DND-41 (cell line): ENCODE data around the gene BTN3A1.
"Not testable (repeated sequence)": the region's sequence is repeated elsewhere in the genome, so short reads cannot be mapped to it uniquely, and the experiment has no call there.

Experiments
- ATAC-seq: fragments of 200-7000 bp; cut with Tn5 transposase; 3 replicates; pipeline ENCODE4 v1.9.1; 2021; ENCODE audit warnings: low read depth; ENCODE audit not compliant: insufficient read depth
- DNase-seq: peaks from one replicate; pipeline ENCODE4 v3.0.0-alpha.2; 2020
- H2AFZ ChIP-seq: 2 replicates; pipeline ENCODE4 v1.6.0; 2012; ENCODE audit warnings: low read depth, low read length
- H3K27ac ChIP-seq: 2 replicates; pipeline ENCODE4 v1.5.1; 2012; ENCODE audit warnings: low read length, inconsistent platforms
- H3K27me3 ChIP-seq: fragments of 200-600 bp; sonication (generic); 2 replicates; pipeline ENCODE4 v1.6.0; 2012; ENCODE audit warnings: low read length, mild to moderate bottlenecking, inconsistent platforms; ENCODE audit not compliant: insufficient read depth, poor library complexity
- H3K36me3 ChIP-seq: 2 replicates; pipeline ENCODE4 v1.5.1; 2012; ENCODE audit warnings: low read length, inconsistent platforms; ENCODE audit not compliant: insufficient read depth
- H3K4me1 ChIP-seq: 2 replicates; pipeline ENCODE4 v1.5.1; 2012; ENCODE audit warnings: mild to moderate bottlenecking, low read length; ENCODE audit not compliant: insufficient read depth
- H3K4me2 ChIP-seq: 2 replicates; pipeline ENCODE4 v1.6.0; 2012; ENCODE audit warnings: mild to moderate bottlenecking, moderate library complexity, low read length, inconsistent platforms; ENCODE audit not compliant: insufficient read depth
- H3K4me3 ChIP-seq, 2 experiments: fragments of 200-600 bp in 1 of 2; shearing (Covaris generic) in 1 of 2; 2 replicates each; pipeline ENCODE4 v1.5.1; 2012 to 2016; ENCODE audit warnings: inconsistent platforms in 2 of 2, low read length in 2 of 2, mild to moderate bottlenecking in 2 of 2, low read depth in 1 of 2, moderate library complexity in 1 of 2
- H3K79me2 ChIP-seq: 2 replicates; pipeline ENCODE4 v1.6.0; 2012; ENCODE audit warnings: low read length, inconsistent platforms; ENCODE audit not compliant: insufficient read depth
- H3K9ac ChIP-seq: 2 replicates; pipeline ENCODE4 v1.6.0; 2012; ENCODE audit warnings: low read depth, mild to moderate bottlenecking, inconsistent platforms, low read length, moderate library complexity
- H3K9me3 ChIP-seq: 2 replicates; pipeline ENCODE4 v1.5.1; 2012; ENCODE audit warnings: low read length, moderate library complexity, mild to moderate bottlenecking, inconsistent platforms; ENCODE audit not compliant: insufficient read depth, severe bottlenecking
- H4K20me1 ChIP-seq: 2 replicates; pipeline ENCODE4 v1.6.0; 2012; ENCODE audit warnings: low read length; ENCODE audit not compliant: insufficient read depth
- EZH2 ChIP-seq: IDR thresholded peaks from 3 replicates; pipeline ENCODE4 v1.6.1; 2012; ENCODE audit warnings: borderline replicate concordance, low read depth, mild to moderate bottlenecking, moderate library complexity, low read length, inconsistent platforms; ENCODE audit not compliant: severe bottlenecking
- TF ChIP-seq, protein P1 (sequence below): IDR thresholded peaks from 2 replicates; pipeline ENCODE4 v1.5.1; 2012; ENCODE audit warnings: borderline replicate concordance, low read length, moderate library complexity, mild to moderate bottlenecking; ENCODE audit not compliant: poor library complexity, severe bottlenecking; ENCODE audit errors: extremely low read depth

The BTN3A1 gene

DNA sequence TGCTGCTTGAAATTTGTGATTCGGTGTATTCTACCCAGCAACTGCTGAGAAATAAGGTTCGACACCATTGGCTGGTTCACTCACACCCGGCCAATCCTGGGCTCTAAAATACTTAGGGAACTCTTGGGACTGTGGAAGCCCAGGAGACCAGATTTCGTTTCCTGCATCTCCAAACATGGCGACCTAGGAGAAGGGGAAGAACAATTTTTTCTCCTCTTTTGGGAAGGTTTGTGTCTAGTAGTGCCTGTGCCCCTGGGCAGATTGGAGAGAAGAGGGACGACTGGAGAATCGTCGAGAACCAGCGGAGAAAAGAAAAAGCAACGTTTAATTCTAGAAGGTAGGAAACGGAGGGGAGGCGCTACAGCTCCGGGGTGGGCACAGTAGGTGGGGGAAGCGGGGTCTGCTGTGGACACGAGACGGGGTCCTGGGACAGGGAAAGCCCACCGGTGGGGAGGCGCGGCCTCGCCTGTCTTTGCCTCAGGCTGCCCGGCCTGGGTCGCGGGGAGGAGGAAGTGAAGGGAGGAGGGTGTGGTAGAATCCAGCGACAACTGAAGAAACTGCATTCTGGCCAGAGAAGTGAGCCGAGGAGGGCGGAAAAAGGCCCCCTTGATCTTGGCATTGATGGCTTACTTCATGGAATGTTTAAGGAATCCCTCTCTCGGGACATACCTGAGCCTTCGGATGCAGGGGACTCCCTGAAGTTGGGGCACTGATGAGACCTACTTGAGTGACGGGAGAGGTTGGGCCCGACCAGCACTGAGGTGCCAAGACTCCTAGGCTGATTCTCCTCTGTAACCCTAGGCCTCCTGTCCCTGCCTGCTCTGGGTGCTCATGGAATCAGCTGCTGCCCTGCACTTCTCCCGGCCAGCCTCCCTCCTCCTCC lies 56.0 kb downstream of the BTN3A1 start, which contains the start of gene BTN2A1:
Gene BTN2A1, plus strand, starts transcription at position 150 of the 883 bp plus-strand sequence. Its CDS starts 682 bp downstream, at position 832.
- Histone ChIP-seq H3K4me1 (peaks cover 43% of the 10 kb centered on the region), H3K36me3 (peaks cover 41% of the 10 kb centered on the region), H3K27me3 (no peaks in the 10 kb centered on the region), H3K79me2 (peaks cover 48% of the 10 kb centered on the region), H3K4me2 (peak within 1 kb of the TSS; percentile 91), H2AFZ (peak within 1 kb of the TSS; percentile 92), H3K9me3 (no peaks in the 10 kb centered on the region), H3K27ac (peak within 1 kb of the TSS; percentile 96), H3K4me3 (peak within 1 kb of the TSS; percentile 81 to 92), H4K20me1 (peaks cover 9% of the 10 kb centered on the region), H3K9ac (peak within 1 kb of the TSS; percentile 86)
- DNase-seq (peak; percentile 83), ATAC-seq (peak; percentile 98)
- no peak for TF ChIP-seq EZH2
- TF ChIP-seq, protein P1, sequence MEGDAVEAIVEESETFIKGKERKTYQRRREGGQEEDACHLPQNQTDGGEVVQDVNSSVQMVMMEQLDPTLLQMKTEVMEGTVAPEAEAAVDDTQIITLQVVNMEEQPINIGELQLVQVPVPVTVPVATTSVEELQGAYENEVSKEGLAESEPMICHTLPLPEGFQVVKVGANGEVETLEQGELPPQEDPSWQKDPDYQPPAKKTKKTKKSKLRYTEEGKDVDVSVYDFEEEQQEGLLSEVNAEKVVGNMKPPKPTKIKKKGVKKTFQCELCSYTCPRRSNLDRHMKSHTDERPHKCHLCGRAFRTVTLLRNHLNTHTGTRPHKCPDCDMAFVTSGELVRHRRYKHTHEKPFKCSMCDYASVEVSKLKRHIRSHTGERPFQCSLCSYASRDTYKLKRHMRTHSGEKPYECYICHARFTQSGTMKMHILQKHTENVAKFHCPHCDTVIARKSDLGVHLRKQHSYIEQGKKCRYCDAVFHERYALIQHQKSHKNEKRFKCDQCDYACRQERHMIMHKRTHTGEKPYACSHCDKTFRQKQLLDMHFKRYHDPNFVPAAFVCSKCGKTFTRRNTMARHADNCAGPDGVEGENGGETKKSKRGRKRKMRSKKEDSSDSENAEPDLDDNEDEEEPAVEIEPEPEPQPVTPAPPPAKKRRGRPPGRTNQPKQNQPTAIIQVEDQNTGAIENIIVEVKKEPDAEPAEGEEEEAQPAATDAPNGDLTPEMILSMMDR: peak; percentile 24

- H3K9ac ChIP-seq: peak overlapping the region; percentile 86
- peak overlapping the region in 1 of 2 experiments; percentile 81; a peak in 2 of 4 replicates for H3K4me3 ChIP-seq
- peak overlapping the region; percentile 91 for H3K4me2 ChIP-seq
- no peaks in the 10 kb centered on the region for H3K27me3 ChIP-seq
- no peaks in the 10 kb centered on the region for H3K9me3 ChIP-seq
- H3K27ac ChIP-seq: peak overlapping the region; percentile 40; the same call in 1 of the 2 replicates
- H3K4me1 ChIP-seq: peaks cover 43% of the 10 kb centered on the region
- no peak overlapping the region for H2AFZ ChIP-seq
- H3K36me3 ChIP-seq: peaks cover 53% of the 10 kb centered on the region
- TF ChIP-seq, protein P1: no peak
- TF ChIP-seq EZH2: no peak
- H3K79me2 ChIP-seq: peaks cover 51% of the 10 kb centered on the region
- H4K20me1 ChIP-seq: peaks cover 9% of the 10 kb centered on the region
- no peak for DNase-seq
- no peak for ATAC-seq
These were observed 57.1 kb downstream of the BTN3A1 start for GRCh38 chr6:26459023-26459810.

DNA sequence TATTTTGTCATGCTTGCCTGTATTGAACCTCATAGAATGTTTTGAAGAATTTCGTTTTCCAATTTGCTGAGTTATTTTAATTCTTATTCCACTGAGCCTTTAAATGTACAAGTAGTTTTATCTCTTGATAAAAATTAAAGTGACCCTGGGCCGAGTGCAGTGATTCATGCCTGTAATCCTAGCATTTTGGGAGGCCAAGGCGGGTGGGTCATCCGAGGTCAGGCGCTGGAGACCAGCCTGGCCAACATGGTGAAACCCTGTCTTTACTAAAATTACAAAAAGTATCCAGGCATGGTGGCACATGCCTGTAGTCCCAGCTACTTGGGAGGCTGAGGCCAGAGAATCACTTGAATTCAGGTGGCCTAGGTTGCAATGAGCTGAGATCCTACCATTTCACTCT lies 59.3 kb downstream of the BTN3A1 start:
- H3K4me2 ChIP-seq: peak overlapping the region; percentile 91; the same call in 1 of the 2 replicates
- H4K20me1 ChIP-seq: not testable (repeated sequence)
- peaks cover 74% of the 10 kb centered on the region for H3K36me3 ChIP-seq

GRCh38 chr6:26464014-26464413 lies 61.9 kb downstream of the BTN3A1 start:
- ATAC-seq (no peak), DNase-seq (no peak)
- no peak overlapping the region for H3K27ac ChIP-seq
- H3K9ac ChIP-seq: no peak overlapping the region
- H3K36me3 ChIP-seq: peaks cover 99% of the 10 kb centered on the region
- peaks cover 26% of the 10 kb centered on the region for H3K4me1 ChIP-seq
- H3K79me2 ChIP-seq: peaks cover 38% of the 10 kb centered on the region
- H3K9me3 ChIP-seq: no peaks in the 10 kb centered on the region
- H3K27me3 ChIP-seq: no peaks in the 10 kb centered on the region
- TF ChIP-seq, protein P1: no peak
- TF ChIP-seq EZH2: no peak
- H4K20me1 ChIP-seq: peaks cover 8% of the 10 kb centered on the region
- H2AFZ ChIP-seq: no peak overlapping the region
- H3K4me2 ChIP-seq: no peak overlapping the region
- no peak overlapping the region for H3K4me3 ChIP-seq

More for the DNA sequence above, 59.3 kb downstream of the BTN3A1 start:
- H3K9me3 ChIP-seq, H2AFZ ChIP-seq, ATAC-seq, DNase-seq, H3K27me3 ChIP-seq, H3K27ac ChIP-seq, H3K9ac ChIP-seq: not testable (repeated sequence)
- peak overlapping the region in 1 of 2 experiments; percentile 33; a peak in 2 of 4 replicates for H3K4me3 ChIP-seq
- peaks cover 51% of the 10 kb centered on the region for H3K79me2 ChIP-seq
- peaks cover 43% of the 10 kb centered on the region for H3K4me1 ChIP-seq
